BE2C (cell line): ENCODE results near the gene CRHR1.

Experiments
- DNase-seq: peaks from one replicate; pipeline ENCODE4 v3.0.0-alpha.2; 2020
- H3K27me3 ChIP-seq: fragments of 250-450 bp; sonication (Bioruptor Pico); 2 replicates; pipeline ENCODE4 v1.5.1; 2020; ENCODE audit warnings: mild to moderate bottlenecking
- H3K36me3 ChIP-seq: fragments of 250-450 bp; sonication (Bioruptor Pico); 2 replicates; pipeline ENCODE4 v1.5.1; 2020; ENCODE audit warnings: mild to moderate bottlenecking
- H3K4me1 ChIP-seq: fragments of 250-450 bp; sonication (Bioruptor Pico); 2 replicates; pipeline ENCODE4 v1.5.1; 2020
- H3K4me3 ChIP-seq: 2 replicates; pipeline ENCODE4 v1.5.1; 2011; ENCODE audit warnings: low read depth, low read length
- H3K9me3 ChIP-seq: fragments of 250-450 bp; sonication (Bioruptor Pico); 2 replicates; pipeline ENCODE4 v1.5.1; 2020
- CTCF ChIP-seq: IDR thresholded peaks from 2 replicates; pipeline ENCODE4 v1.5.1; 2012; ENCODE audit warnings: mild to moderate bottlenecking, low read depth, low read length

The CRHR1 gene

GRCh38 chr17:45848868-45849535 is 64.9 kb downstream of the CRHR1 start:
- Histone ChIP-seq H3K36me3 (no peaks in the 10 kb centered on the region), H3K27me3 (peaks cover 3% of the 10 kb centered on the region; the same call in 1 of the 2 replicates), H3K9me3 (no peaks in the 10 kb centered on the region), H3K4me1 (no peaks in the 10 kb centered on the region), H3K4me3 (no peak overlapping the region)
- no peak for DNase-seq
- TF ChIP-seq CTCF = no peak

DNA sequence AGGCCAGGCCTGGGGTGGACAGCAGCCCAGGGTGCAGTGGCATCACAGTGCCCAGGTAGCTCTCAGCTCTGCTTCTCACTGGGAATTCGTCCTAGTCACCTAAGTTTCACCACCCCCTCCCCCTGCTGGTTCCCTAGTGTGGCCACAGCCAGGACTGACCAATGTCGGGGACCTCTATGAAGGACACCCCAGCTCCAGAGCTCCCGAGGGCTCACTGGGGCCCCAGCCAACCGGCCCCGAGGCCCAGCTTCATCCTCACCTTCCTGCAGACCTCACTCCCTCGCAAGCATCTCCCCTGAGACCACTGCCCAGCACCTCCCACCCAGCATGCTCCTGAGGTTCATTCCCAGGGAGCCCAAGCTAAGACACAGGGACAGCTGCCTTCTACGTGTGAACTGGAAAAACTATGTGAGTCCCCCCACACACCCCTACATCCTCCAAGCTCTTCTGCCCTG is 65.4 kb downstream of the CRHR1 start:
- no peak for DNase-seq
- no peaks in the 10 kb centered on the region for H3K36me3 ChIP-seq
- TF ChIP-seq CTCF = no peak
- H3K4me1 ChIP-seq = no peaks in the 10 kb centered on the region
- no peaks in the 10 kb centered on the region for H3K9me3 ChIP-seq
- no peak overlapping the region for H3K4me3 ChIP-seq
- H3K27me3 ChIP-seq = peaks cover 3% of the 10 kb centered on the region; the same call in 1 of the 2 replicates

- TF ChIP-seq CTCF = no peak
- H3K4me1 ChIP-seq = no peaks in the 10 kb centered on the region
- H3K36me3 ChIP-seq = no peaks in the 10 kb centered on the region
- H3K9me3 ChIP-seq = no peaks in the 10 kb centered on the region
- DNase-seq = no peak
- H3K27me3 ChIP-seq = peaks cover 3% of the 10 kb centered on the region; the same call in 1 of the 2 replicates
- no peak overlapping the region for H3K4me3 ChIP-seq
These were observed 65.9 kb downstream of the CRHR1 start for GRCh38 chr17:45850011-45850410.

DNA sequence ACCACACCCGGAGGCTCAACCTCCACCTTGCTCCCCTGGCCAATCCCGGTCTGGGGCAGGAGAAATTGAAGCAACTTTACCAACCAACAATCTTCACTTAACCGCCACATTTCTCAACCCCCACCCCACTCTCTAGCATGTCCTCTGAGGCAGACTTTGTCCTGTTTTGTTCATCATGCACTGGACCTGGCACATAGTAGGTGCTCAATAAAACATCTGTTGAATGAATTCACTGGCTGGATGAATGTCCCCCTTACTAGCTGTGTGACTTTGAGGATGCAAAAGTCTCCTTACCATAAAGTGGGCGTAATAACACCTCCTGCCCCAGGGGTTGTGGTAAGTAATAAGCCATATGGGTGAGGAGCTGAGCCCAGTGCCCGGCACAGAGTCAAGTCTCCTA is 66.3 kb downstream of the CRHR1 start:
- Histone ChIP-seq H3K36me3 (no peaks in the 10 kb centered on the region), H3K4me3 (no peak overlapping the region), H3K27me3 (peaks cover 3% of the 10 kb centered on the region; the same call in 1 of the 2 replicates), H3K9me3 (no peaks in the 10 kb centered on the region), H3K4me1 (no peaks in the 10 kb centered on the region)
- no peak for TF ChIP-seq CTCF
- DNase-seq = no peak

DNA sequence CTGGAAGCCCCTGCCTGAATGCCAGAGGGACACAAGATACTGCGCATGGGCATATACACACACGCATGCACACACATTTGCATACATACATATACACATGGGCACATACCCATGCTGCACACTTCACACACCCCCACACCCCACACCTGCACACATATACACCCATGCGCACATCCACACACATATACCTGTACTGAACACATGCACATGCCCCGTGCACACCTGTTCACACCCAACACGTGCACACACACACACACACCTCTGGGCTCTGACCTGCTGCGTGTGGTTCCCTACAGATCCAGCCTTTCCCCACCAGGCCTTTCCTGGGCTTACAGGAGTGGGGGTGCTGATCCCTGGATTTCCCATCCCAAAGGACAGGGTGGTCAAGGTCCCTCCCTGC is 66.9 kb downstream of the CRHR1 start:
- peaks cover 3% of the 10 kb centered on the region; the same call in 1 of the 2 replicates for H3K27me3 ChIP-seq
- TF ChIP-seq CTCF = no peak
- H3K9me3 ChIP-seq = no peaks in the 10 kb centered on the region
- no peaks in the 10 kb centered on the region for H3K36me3 ChIP-seq
- DNase-seq = no peak
- H3K4me1 ChIP-seq = no peaks in the 10 kb centered on the region
- no peak overlapping the region for H3K4me3 ChIP-seq

DNA sequence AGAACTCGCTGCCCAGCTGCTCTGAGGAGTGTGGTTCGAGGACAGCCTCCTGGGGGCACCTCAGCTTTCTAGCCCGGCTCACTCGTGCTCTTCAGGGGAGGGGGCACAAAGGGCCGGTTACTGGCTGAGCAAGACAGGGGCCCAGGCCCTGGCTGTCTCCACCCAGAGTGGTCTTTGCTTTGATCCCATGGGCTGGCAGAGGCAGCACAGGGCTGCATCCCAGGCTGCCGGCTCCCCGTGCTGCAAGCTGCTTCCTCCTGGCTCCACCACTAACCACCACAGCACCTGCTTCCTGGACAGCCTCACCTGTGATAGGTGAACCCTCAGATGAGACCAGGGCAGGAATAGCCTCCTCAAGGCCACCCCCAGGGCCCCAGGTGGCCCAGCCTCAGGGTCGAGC is 67.3 kb downstream of the CRHR1 start:
- Histone ChIP-seq H3K4me3 (no peak overlapping the region), H3K36me3 (no peaks in the 10 kb centered on the region), H3K9me3 (no peaks in the 10 kb centered on the region), H3K4me1 (no peaks in the 10 kb centered on the region), H3K27me3 (peaks cover 3% of the 10 kb centered on the region; the same call in 1 of the 2 replicates)
- no peak for TF ChIP-seq CTCF
- DNase-seq = no peak
